ENCODE measurements around the gene CSKMT. TPM values are rescaled to one million over a fixed set of nuclear protein-coding genes. Genes with fewer than 3 reads are reported as not detected.

The CSKMT gene
- total RNA-seq, 1 experiment from 2014 or later = 19.2 TPM

DNA sequence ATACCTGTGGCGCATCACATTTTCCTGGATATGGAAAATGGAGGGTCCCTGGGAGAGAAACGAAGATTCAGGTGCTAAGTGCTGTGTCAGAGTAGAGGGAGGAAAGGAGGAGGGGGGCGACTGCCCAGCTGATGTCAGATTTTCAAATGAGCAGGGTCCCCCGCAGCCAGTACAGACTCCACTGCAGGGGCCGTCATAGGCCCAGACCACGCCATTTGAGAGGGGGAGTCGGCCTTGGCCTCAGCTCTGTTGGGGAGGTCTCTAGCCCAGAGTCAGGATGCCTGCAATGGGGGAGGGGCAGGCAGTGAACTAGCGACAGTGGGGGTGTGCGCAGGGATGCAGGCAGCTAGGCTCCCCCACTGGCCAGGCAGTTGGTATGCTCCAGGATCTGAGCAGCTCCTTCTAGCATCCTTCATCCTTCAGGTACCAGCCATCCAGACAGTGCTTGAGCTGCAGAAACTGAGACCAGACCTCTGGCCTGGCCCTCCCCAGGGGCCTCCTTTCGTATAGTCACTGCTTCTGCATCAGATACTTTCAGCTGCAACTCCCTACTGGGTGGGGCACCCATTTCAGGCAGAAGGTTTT is 42.3 kb downstream of the CSKMT start, which contains the start of the genes BSCL2 and GNG3:
Gene BSCL2, minus strand, starts transcription at position 148 of the 585 bp plus-strand sequence. CDS start 229 bp downstream, outside the sequence.
Gene GNG3, plus strand, starts transcription at position 400 of the 585 bp plus-strand sequence. CDS start 620 bp downstream, outside the sequence.
- no peaks in the 10 kb centered on the region for H3K27me3 ChIP-seq (ENCODE audit: insufficient read depth, low read depth)
- TF ChIP-seq, protein P1, sequence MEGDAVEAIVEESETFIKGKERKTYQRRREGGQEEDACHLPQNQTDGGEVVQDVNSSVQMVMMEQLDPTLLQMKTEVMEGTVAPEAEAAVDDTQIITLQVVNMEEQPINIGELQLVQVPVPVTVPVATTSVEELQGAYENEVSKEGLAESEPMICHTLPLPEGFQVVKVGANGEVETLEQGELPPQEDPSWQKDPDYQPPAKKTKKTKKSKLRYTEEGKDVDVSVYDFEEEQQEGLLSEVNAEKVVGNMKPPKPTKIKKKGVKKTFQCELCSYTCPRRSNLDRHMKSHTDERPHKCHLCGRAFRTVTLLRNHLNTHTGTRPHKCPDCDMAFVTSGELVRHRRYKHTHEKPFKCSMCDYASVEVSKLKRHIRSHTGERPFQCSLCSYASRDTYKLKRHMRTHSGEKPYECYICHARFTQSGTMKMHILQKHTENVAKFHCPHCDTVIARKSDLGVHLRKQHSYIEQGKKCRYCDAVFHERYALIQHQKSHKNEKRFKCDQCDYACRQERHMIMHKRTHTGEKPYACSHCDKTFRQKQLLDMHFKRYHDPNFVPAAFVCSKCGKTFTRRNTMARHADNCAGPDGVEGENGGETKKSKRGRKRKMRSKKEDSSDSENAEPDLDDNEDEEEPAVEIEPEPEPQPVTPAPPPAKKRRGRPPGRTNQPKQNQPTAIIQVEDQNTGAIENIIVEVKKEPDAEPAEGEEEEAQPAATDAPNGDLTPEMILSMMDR (conservative IDR thresholded peaks at IDR 0.05) = no peak
- TF ChIP-seq EZH2 (IDR thresholded peaks at IDR 0.05; ENCODE audit: low read depth) = no peak
- ChIA-PET CTCF (no interaction called here), POLR2A (ENCODE audit: unreplicated experiment) (no interaction called here)
- peaks cover 30% of the 10 kb centered on the region for H3K4me1 ChIP-seq (replicated peaks; ENCODE audit: insufficient read depth)
- H3K4me3 ChIP-seq = peak within 1 kb of the TSS; percentile 89; the same call in 1 of the 2 replicates
- no peaks in the 10 kb centered on the region for H4K20me1 ChIP-seq (ENCODE audit: insufficient read depth)
- H3K9me2 ChIP-seq (ENCODE audit: insufficient read depth) = no peaks in the 10 kb centered on the region
- no TSS peak for BruUV-seq (replicated peaks)
- peak within 1 kb of the TSS; percentile 87 for H3K27ac ChIP-seq
- H3K4me2 ChIP-seq = peak within 1 kb of the TSS; percentile 96
- H3K36me3 ChIP-seq (ENCODE audit: low read depth) = peaks cover 6% of the 10 kb centered on the region
- H2AFZ ChIP-seq = peak within 1 kb of the TSS; percentile 74
- no peaks in the 10 kb centered on the region for H3K9me3 ChIP-seq (ENCODE audit: insufficient read depth, low read depth)
- intact Hi-C loops (cut with micrococcal nuclease; ENCODE audit: unreplicated experiment) = loop anchor here (5.0 kb wide), 2 partner anchors 95 to 135 kb away; partner anchors contain the start of genes EML3 and ROM1
- no peak for DNase-seq
- H3F3A ChIP-seq (ENCODE audit: insufficient read depth, low read depth) = peaks cover 51% of the 10 kb centered on the region
- peaks cover 19% of the 10 kb centered on the region for H3K79me2 ChIP-seq (ENCODE audit: low read depth)

DNA sequence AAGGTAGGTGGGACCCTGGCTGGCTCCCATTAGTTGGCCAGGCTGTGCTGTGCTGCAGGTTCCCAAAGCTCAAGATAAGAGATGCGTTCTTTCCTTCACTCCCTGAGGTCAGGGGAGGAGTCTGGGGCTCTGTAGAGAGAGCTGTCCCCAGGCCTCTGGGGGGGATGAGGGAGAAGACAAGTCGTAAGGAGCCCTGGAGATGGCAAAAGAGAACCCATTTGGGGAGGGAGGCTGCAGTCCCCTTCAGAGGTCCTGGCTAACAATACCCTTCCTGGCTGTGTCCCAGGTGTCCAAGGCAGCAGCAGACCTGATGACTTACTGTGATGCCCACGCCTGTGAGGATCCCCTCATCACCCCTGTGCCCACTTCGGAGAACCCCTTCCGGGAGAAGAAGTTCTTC is 43.3 kb downstream of the CSKMT start:
- peak overlapping the region; percentile 54 for H3K4me3 ChIP-seq
- POLR2A ChIA-PET (ENCODE audit: unreplicated experiment) = interaction anchor here (0.6 to 0.9 kb wide), 2 partner anchors 43 to 45 kb away, joined by 4 to 5 read pairs; partner anchors contain the start of genes C11orf98, CSKMT and ZBTB3
- no peaks in the 10 kb centered on the region for H3K9me3 ChIP-seq (ENCODE audit: insufficient read depth, low read depth)
- no peaks in the 10 kb centered on the region for H3K9me2 ChIP-seq (ENCODE audit: insufficient read depth)
- H4K20me1 ChIP-seq (ENCODE audit: insufficient read depth) = no peaks in the 10 kb centered on the region
- H3F3A ChIP-seq (ENCODE audit: insufficient read depth, low read depth) = peaks cover 61% of the 10 kb centered on the region
- no TSS peak for BruUV-seq (replicated peaks)
- H3K27me3 ChIP-seq (ENCODE audit: insufficient read depth, low read depth) = no peaks in the 10 kb centered on the region
- H3K27ac ChIP-seq = peak overlapping the region; percentile 87
- H3K36me3 ChIP-seq (ENCODE audit: low read depth) = peaks cover 13% of the 10 kb centered on the region
- H2AFZ ChIP-seq = peak overlapping the region; percentile 66; the same call in 1 of the 2 replicates
- H3K4me2 ChIP-seq = peak overlapping the region; percentile 69
- TF ChIP-seq, protein P1 (conservative IDR thresholded peaks at IDR 0.05) = no peak
- TF ChIP-seq EZH2 (IDR thresholded peaks at IDR 0.05; ENCODE audit: low read depth) = no peak
- intact Hi-C loops (cut with micrococcal nuclease; ENCODE audit: unreplicated experiment) = loop anchor here (2.0 to 5.0 kb wide), 3 partner anchors 46 to 134 kb away; partner anchors contain the start of genes EML3, ROM1 and ZBTB3
- H3K4me1 ChIP-seq (replicated peaks; ENCODE audit: insufficient read depth) = peaks cover 33% of the 10 kb centered on the region
- DNase-seq = peak in 1 of 2 experiments; percentile 20
- CTCF ChIA-PET = interaction anchor here (0.6 to 0.9 kb wide), 2 partner anchors 16 to 46 kb away, joined by 3 to 4 read pairs; partner anchors contain the start of gene ZBTB3
- H3K79me2 ChIP-seq (ENCODE audit: low read depth) = peaks cover 19% of the 10 kb centered on the region

GRCh38 chr11:62708793-62709192 is 43.7 kb downstream of the CSKMT start:
- H3F3A ChIP-seq (ENCODE audit: insufficient read depth, low read depth) = peaks cover 65% of the 10 kb centered on the region
- ChIA-PET CTCF (interaction anchor here (0.6 to 0.9 kb wide), 2 partner anchors 15 to 45 kb away, joined by 3 to 4 read pairs; partner anchors contain the start of gene ZBTB3), POLR2A (ENCODE audit: unreplicated experiment) (interaction anchor here (0.5 to 0.9 kb wide), 4 partner anchors 30 to 117 kb away, joined by 3 to 4 read pairs (median 3); partner anchors contain the start of genes C11orf98 and CSKMT)
- peak; percentile 45 to 66 for DNase-seq
- H3K9me2 ChIP-seq (ENCODE audit: insufficient read depth) = no peaks in the 10 kb centered on the region
- H3K27ac ChIP-seq = peak overlapping the region; percentile 87
- TF ChIP-seq EZH2 (IDR thresholded peaks at IDR 0.05; ENCODE audit: low read depth) = no peak
- TF ChIP-seq, protein P1 (conservative IDR thresholded peaks at IDR 0.05) = no peak
- peak overlapping the region; percentile 54 for H3K4me3 ChIP-seq
- H4K20me1 ChIP-seq (ENCODE audit: insufficient read depth) = no peaks in the 10 kb centered on the region
- peak overlapping the region; percentile 66 for H2AFZ ChIP-seq
- H3K4me1 ChIP-seq (replicated peaks; ENCODE audit: insufficient read depth) = peaks cover 36% of the 10 kb centered on the region
- H3K9me3 ChIP-seq (ENCODE audit: insufficient read depth, low read depth) = no peaks in the 10 kb centered on the region
- H3K79me2 ChIP-seq (ENCODE audit: low read depth) = peaks cover 15% of the 10 kb centered on the region
- no TSS peak for BruUV-seq (replicated peaks)
- H3K36me3 ChIP-seq (ENCODE audit: low read depth) = peaks cover 13% of the 10 kb centered on the region
- peak overlapping the region; percentile 69 for H3K4me2 ChIP-seq
- H3K27me3 ChIP-seq (ENCODE audit: insufficient read depth, low read depth) = no peaks in the 10 kb centered on the region
- intact Hi-C loops (cut with micrococcal nuclease; ENCODE audit: unreplicated experiment) = loop anchor here (2.0 to 5.0 kb wide), 3 partner anchors 46 to 134 kb away; partner anchors contain the start of genes EML3, ROM1 and ZBTB3
